Measurements from ENCODE around the gene CD1B.

CD1B gene

DNA sequence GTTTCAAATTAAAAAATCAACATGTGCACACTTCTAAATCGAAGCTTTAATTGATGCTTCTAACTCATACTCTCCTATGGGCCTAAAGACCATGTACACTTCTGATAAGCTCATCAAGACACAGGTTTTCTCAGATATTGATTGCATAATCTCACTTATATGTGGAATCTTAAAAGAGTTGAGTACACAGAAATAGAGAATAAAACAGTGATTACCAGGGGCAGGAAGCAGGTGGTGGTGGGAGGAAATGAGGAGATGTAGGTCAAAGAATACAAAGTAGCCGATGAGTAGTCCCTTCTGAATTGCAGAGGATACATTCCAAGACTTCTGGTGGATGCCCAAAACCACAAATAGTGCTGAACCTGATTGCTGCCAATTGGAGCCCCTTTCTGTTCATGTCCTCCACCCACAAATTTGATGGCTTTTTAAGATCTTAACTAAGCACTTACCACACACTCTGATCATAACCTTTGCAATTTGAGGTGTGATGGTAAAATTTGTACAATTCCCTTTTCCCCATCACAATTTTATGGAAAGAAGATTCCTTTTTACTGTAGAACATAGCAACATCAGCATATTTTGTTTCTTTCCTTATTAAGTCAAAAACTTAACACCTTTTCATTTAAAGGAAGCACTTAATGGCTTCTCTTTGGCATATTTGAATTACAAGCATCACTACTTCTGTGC lies 3.3 kb upstream of the CD1B start:
- TF ChIP-seq, protein P1, sequence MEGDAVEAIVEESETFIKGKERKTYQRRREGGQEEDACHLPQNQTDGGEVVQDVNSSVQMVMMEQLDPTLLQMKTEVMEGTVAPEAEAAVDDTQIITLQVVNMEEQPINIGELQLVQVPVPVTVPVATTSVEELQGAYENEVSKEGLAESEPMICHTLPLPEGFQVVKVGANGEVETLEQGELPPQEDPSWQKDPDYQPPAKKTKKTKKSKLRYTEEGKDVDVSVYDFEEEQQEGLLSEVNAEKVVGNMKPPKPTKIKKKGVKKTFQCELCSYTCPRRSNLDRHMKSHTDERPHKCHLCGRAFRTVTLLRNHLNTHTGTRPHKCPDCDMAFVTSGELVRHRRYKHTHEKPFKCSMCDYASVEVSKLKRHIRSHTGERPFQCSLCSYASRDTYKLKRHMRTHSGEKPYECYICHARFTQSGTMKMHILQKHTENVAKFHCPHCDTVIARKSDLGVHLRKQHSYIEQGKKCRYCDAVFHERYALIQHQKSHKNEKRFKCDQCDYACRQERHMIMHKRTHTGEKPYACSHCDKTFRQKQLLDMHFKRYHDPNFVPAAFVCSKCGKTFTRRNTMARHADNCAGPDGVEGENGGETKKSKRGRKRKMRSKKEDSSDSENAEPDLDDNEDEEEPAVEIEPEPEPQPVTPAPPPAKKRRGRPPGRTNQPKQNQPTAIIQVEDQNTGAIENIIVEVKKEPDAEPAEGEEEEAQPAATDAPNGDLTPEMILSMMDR (IDR thresholded peaks at IDR 0.05; ENCODE audit: extremely low read depth, missing control alignments), result no peak
- DNase-seq (ENCODE audit: low spot score), result no peak

DNA sequence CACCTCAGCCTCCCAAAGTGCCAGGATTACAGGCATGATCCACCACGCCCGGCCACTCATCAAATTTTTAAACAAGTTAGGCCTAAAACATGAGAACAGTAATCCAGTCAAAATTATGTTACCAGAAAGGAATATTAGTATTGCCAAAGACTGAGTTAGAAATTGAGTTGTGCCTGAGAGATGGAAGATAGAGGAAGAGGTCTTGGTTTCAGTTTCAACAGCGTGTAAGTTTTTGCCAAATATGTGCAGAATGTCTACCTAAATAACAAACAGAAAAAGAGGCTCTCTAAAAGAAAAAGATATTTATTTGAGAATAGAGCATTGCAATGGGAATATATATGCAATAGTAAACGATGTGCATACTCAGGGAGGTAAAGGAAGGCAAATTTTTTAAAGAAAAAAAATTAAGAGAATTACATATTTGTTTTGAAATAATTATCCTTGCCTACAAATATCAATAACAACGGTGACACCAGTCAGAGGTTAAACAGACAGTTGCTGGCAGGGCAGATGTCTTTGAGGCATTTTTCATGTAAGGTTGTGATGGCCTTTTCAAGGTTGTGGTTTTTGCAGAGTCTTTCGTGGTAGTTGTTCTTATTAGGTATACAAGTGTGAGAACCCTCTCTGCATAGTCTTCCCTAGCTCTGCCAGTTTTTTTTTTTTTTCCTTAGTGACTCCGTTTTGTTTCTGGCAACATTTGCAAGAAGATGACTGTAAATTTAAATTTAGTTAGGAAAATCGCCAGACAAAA lies 2.2 kb upstream of the CD1B start:
- TF ChIP-seq, protein P1 (IDR thresholded peaks at IDR 0.05; ENCODE audit: extremely low read depth, missing control alignments), result no peak
- DNase-seq (ENCODE audit: low spot score), result no peak

DNA sequence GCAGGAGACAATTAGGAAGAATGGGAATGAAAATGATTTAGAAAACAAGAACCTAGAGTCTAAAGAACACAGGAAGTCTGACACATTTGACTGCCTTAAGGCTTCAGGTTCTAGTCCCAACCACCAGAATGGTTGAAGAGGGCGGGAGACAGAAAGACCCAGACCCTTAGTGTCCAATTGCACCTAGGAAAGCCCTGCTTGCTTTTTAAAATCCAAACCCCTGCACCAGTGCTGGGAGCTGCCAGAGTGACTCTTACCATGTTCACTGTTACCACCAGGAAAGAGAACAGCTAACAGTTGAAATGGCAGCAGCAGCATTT lies 265 bp downstream of the CD1B start:
- DNase-seq (ENCODE audit: low spot score), result no peak
- TF ChIP-seq, protein P1 (IDR thresholded peaks at IDR 0.05; ENCODE audit: extremely low read depth, missing control alignments), result no peak

DNA sequence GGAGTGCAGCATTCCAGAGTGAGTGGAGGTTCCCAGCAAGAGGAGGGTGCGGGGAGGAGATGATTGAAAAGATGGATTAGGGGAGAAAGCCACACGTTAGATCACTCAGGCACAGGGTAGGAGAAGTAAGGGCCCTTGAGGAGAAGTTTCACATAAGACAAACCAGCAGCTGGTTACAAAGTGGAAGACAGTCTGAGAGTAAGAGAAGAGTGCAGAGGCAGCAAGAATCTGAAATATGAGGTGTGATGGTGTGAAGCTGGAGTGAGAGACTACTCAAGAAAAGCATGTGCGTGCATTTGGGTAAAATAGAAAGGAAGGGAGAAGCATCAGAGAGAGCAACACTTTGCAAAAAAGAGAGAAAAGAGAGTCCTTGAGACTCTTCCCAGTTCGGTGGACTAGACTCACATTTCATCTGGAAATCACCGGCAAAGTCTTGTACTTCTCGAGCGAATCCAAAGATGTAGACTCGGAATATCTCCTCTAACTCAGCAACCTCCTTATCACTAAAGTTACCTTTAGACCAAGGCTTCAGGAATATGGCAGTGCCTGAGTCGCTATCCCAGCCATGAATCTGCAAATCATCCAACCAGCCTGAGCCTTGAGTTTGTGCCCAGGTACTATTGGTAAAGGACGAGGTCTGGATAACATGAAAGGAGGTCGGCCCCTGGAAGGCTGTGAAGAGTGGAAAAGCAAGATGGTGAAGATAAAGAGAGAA lies 783 bp downstream of the CD1B start:
- TF ChIP-seq, protein P1 (IDR thresholded peaks at IDR 0.05; ENCODE audit: extremely low read depth, missing control alignments), result no peak
- DNase-seq (ENCODE audit: low spot score), result no peak

DNA sequence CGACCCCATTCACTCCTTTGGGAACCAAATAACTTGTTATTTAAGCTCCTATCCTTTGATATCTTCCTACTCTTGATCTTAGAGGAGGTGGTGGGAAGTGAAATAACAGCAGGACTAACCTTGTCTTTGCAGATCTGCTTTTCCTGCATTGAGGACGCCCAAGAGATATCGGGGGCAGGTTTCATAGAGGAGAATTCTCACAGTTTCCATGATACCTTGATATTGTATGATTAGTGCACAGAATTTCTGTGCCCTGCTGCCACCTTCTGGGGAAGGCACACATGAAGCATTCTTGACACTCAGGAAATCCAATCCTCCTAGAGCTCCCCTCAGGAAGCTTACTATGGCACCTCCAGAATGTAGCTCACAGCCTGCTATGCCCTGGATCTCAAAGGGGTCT lies 1.6 kb downstream of the CD1B start:
- TF ChIP-seq, protein P1 (IDR thresholded peaks at IDR 0.05; ENCODE audit: extremely low read depth, missing control alignments), result peak; percentile 32
- DNase-seq (ENCODE audit: low spot score), result peak; percentile 45

DNA sequence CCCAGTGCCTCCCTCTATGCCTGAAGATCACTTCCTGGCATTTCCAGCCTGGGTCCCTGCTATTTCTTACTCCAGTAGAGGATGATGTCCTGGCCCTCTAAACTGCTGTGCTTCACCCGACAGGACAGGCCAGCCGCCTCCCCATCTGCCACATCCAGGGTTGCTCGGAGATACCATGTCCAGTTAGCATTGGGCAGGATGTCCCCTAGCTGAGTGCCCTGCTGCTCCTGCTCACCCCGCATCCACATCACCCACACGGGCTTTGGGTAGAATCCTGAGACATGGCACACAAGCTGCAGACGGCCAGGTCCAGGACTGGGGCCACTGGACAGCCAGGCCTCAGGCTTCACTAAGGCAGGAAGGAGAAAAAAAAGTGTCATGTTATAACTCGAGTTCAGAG lies 2.0 kb downstream of the CD1B start:
- TF ChIP-seq, protein P1 (IDR thresholded peaks at IDR 0.05; ENCODE audit: extremely low read depth, missing control alignments), result no peak

DNA sequence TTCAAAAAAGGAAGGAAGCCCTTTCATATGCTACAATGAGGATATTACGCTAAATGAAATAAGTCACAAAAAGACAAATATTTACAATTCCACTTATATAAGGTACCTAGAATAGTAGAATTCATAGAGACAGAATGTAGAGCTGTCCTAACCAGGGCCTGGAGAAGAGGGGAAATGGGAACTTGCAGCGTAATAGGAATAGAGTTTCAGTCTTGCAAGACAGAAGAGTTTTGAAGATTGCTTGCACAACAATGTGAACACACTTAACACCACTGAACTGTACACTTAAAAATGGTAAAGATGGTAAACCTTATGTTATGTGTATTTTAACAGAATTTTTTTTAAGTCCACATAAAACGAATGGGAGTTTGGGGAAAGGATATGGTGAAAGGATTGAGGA lies 2.9 kb downstream of the CD1B start:
- DNase-seq (ENCODE audit: low spot score), result no peak
- TF ChIP-seq, protein P1 (IDR thresholded peaks at IDR 0.05; ENCODE audit: extremely low read depth, missing control alignments), result no peak

More for the DNA sequence above, 2.0 kb downstream of the CD1B start:
- DNase-seq (ENCODE audit: low spot score), result no peak
